HG03520 (cell line): ENCODE measurements around the gene TRANK1.
A peak's percentile ranks its signal among the peaks of the same experiment; 100 is the strongest.
"Not testable (repeated sequence)": the region's sequence is repeated elsewhere in the genome, so short reads cannot be mapped to it uniquely, and the experiment has no call there.

Source experiments
- ATAC-seq: cut with Tn5 transposase; IDR thresholded peaks from one replicate; pipeline ENCODE4 v1.9.1; 2021; ENCODE audit warnings: mild to moderate bottlenecking, moderate library complexity; ENCODE audit not compliant: unreplicated experiment

TRANK1 gene

DNA sequence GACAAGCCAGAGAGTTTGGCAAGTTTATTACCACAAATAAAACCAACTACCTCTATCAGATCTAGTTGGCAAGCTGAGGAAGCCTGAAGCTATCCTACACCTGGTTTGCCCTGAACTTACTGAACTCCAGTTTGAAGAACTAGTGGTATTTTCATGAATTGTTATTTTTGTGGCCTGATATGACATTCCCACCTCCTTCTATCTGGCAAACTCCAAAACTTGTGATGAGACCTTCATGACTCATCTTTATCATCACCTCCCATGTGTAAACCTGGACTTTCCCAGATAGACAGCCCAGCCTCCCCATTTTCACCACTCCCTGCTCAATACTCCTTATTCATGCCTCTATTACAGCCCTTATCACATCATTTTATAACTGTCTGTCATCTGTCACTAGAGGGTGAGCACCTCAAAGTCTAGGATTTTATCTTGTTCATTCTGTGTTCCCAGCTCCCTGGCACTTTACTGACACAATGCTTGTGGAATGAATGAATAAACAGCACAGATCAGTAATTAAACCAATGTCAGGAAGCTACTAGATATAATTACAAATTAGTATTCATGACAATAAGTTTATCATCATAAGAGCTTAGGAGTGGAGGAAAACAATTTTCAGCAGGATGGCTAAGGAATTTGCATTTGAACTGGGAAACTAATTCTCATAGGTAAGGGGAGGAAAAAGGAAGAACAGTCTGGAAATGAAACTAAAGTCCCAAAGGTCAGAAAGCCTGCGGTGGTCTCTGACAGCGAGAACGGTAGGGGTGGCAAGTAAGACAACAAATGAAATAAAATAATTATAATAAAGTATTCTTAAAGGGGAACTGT lies 13.2 kb upstream of the TRANK1 start:
- no peak for ATAC-seq

DNA sequence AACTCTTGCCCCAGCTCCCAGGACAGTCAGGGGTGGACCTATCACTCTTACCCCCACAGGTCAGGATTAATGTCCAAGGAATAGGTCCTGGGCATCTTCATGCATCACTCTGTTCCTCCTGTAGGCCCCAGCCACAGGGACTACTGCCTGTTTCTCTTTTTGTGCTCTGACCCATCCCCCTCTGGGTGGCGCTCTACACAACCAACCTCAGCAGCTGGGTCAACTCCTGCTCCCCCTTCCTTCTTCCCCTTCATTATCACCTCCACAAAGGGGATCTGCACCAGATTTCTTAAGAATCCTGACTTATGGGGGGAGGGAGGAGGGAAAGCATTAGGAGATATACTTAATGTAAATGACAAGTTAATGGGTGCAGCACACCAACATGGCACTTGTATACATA lies 12.2 kb upstream of the TRANK1 start:
- ATAC-seq = no peak

DNA sequence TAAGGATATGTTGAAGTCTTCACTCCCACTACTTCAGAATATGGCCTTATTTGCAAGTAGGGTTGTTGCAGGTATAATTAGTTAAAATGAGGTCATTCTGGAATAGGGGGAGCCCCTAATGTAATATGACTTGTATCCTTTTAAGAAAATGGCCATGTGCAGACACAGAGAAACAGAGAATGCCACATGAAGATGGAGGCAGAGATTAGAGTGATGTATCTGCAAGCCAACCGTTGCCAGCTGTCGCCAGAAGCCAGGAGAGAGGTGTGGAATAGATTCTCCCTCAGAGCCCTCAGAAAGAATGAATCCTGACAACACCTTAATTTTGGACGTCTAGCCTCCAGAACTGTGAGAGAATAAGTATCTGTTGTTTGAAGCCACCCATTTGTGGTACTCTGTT lies 11.3 kb upstream of the TRANK1 start:
- no peak for ATAC-seq

DNA sequence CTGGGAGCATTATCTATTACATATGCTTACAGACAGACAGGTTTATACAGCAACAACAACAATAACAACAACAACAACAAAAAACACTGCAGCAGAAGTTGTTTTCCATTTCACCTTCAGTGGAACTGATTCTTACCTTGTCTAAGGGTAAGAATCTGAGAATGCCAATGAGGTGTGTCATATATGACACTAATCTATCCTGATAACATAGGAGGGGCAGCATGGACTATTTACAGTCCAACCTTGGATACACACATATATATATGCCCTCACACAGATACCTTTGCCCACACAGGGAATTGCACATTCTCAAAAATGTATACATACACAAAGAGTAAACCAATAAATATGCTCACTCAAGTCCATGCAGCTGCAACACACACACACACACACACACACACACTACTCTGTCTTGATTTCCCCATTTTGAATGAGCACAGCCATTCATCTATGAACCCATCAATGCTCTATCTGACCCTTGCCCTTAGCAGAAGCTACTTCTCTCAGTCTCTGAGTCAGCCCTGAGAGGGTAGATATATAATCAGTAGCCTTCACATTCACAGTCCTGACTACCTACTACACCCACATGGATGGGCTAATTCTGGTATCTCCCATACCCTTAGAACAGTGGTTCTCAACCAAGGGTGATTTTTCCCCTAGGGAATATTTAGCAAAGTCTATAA lies 9.7 kb upstream of the TRANK1 start:
- no peak for ATAC-seq

DNA sequence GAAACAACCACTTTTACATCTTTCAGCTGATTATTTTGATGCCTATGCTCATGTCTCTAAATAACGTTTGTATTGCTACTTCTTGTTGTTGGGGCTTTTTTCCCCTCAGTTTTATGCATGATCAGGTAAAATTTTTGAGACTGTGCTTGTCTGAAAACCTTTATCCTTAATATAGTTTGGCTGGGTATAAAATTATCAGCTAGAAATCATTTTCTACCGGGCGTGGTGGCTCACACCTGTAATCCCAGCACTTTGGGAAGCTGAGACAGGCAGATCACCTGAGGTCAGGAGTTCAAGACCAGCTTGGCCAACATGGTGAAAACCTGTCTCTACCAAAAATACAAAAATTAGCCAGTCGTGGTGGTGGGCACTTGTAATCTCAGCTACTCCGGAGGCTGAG lies 3.0 kb upstream of the TRANK1 start:
- not testable (repeated sequence) for ATAC-seq

DNA sequence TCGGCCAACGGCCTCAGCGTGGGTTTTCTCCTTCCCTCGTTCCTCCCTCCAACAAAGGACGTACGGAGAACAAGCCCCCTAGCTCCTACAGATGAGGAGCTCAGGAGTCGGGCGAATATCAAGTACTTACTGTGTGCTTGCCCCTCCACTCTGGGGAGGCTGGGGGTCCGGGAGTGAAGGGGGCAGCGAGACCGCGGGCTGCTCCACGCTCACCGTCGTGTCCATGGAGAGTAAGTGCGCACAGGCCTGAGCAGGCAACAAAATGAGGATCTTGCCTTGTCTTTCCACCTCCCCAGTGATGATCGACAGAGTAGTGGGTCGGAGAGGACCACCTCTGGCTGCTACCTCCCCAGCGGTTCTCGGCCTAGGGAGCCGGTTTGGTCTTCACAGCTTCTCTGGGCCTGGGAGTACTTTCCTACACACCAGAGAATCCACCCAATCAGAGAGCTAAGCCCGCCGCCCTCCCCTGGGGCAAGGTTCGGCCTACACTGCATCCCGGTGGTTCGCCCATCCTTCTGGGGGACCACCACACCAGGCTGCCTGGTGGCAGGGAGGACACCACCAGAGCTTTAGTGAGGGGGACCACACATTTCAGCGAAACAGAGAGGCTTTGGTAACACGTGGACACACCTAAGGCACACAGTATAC lies 603 bp upstream of the TRANK1 start:
- ATAC-seq = no peak

DNA sequence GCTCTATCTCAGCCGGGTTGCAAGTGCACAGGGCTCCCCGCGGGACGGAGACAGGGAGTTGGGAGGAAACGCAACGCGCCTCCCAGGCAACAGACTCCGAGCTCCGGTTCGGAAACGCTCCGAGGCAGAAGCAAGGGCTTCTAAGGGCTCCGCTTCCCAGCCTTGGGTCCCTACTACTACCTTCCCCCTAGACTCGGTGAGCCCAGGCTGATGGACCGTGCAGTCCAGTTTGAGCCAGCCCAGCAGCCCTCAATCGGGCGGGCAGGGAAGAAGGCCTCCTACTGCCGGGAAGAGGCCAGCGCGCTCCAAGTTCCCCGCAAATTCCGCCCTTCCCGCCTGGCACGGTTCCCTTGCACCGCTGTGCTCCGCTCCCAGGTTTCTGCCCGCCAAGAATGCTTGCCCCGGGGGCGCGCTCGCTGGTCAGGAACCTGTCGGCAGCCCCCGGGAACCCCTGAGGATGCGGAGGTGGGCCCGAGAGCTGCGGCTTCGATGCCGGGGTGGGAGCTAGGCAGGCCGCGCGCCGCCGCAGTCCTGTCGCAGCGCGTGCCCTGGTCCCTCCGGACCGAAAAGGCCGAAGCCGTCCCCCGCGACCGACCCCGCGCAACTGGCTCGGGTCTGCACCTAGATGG lies 728 bp downstream of the TRANK1 start:
- peak; percentile 39 for ATAC-seq

DNA sequence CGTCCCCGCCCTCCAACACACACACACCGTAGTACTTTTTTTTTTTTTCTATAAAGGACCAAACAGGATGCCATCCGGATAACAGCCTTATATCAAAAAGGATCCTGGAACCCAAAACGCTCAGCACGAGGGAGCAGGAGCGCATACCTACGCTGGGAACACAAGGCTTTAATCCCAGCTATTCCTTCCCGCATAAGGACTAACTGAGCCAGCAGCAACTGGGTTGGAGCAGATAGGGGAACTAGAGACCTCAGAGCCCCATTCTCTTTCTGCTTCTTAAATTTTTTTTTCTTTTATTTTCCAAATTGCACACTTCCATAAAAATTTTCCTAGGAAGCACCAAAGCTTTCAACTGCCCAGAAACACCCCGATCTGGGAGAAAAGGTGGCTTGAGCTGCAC lies 1.3 kb downstream of the TRANK1 start:
- ATAC-seq = no peak

DNA sequence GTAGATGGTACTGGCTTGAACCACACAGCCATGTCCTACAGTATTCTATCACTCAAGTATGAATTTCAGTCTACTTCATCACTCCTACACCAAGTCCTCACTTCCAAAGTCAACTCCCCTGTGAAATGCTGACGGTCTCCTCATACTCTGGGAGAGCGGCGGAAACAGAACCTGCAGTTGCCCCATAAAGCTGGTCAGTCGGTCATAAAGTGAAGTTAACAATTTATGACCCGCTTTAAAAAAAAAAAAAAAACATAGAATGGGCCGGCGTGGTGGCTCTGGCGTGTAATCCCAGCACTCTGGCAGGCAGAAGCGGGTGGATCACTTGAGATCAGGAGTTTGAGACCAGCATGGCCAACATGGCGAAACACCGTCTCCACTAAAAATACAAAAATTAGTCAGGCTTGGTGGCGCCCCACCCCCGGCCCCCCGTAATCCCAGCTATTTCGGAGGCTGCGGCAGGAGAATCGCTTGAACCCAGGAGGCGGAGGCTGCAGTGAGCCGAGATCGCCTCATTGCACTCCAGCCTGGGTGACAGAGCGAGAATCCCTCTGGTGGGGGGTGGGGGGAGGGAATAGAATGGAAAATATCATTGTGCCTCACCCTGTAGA lies 2.1 kb downstream of the TRANK1 start:
- no peak for ATAC-seq

DNA sequence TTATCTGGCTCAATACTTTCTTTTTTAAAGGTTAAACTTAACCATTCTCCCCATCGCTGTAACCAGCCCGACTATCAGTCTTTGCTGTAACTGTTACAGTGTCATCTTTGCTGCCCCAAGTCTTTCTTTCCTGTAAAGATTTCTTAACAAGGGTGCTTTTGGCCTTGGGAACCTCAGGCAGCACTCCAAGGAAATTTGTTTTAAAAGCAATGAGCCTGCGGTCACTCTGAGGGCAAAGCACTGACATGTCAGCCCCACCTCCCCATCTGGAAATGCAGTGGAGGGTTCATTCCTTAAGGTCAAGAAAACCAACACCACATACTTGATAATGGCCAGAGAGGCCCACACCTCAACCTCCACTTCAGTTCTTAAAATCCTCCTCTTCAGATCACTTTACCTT lies 3.2 kb downstream of the TRANK1 start:
- no peak for ATAC-seq

DNA sequence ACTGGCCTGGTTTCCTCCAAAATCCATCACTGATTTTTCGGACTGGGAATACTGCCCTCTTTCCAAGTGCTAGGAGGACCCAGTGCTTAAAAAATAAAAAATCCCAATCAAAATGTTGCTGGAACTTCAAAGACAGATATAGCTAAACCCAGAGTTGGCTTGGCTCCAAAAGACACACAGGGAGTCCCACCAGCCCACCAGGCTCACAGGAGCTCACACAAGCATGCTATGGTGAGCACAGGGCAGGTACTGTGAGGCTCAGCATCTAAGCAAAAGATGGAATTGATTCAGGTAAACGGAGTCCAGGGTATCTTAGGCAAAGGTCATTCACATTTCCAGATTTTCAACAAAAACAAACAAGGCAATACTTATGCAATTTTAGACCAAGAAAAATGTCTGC lies 3.7 kb downstream of the TRANK1 start:
- no peak for ATAC-seq

DNA sequence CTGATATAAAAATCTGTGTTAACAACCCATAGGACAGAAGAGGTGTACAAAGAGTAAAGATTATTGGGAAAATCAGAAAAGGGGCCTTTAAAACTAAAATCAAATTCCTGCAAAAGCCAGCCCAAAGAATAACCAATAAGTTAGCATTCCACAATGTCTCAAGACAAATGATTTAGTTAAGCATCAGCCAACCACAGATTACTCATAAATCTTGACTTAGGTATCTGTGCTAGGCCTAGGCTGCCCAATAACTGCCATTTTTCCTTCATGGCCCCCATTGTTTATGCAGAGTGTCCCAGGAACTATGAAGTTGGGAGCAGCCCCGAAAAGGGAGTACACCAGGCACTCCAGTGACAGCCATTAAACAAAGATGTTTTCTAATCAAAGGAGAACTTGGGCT lies 7.4 kb downstream of the TRANK1 start:
- no peak for ATAC-seq

DNA sequence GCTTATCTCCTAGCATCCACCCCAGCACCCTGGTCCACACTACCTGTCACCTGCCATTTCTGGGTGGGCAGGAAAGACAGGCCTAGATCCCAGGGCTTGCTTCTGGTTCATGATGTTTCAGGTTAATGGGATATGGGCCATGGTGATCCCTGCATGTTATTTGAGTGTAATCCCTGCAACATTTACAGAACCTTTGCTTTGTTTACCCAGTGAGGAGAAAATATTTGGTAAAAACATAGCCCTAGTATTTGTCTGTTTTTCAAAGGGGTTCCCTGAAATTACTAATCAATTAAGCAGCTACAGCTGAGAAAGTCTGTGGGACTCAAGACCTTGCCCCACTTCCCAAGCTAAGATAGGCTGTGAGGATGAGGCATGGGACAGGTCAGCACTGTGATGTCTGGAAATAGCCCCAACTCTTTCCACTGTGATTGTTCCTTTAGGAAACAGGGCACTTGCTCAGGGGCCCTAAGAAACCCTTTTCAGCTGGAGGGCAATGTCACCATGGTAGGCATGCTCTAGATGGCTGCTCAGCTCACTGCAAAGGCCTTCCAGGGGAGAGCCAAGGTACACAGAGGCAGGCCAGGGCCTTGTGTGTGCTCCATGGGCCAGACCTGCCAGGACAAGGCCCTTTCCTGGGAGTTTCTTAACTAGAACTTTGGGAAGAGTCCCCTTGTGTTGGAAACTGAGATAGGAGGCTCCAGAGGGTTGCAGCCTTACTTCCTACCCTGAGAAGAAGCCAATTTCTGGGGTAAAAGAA lies 11.1 kb downstream of the TRANK1 start:
- ATAC-seq = no peak

DNA sequence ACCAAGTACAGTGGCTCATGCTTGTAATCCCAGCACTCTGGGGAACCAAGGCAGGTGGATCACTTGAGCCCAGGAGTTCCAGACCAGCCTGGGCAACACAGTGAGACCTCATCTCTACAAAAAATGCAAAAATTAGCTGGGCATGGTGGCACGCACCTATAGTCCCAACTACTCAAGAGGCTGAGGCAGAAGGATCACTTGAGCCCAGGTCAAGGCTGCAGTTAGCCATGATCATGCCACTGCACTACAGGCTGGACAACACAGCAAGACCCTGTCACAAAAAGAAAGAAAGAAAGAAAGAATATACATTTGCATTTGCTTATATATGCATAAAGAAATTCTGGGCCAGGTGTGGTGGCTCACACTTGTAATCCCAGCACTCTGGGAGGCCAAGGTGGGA lies 13.4 kb downstream of the TRANK1 start:
- not testable (repeated sequence) for ATAC-seq

DNA sequence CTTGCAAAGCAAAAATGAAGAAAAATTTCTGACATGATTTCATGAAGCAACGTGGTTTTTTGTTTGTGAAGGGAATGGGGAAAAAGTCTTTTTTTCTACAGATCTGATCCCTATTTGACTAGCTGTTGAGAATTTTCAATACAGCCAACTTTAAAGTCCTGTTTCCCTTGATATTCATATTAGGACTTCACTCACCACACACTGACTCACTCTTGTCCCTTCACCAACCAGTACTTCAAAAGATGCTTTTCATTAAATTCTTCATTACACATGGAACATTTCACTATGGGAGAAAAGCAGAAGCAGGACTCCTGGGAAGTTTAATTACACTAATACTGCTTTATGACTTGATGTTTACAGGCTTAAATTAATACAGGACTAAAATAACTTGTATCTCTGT lies 16.6 kb downstream of the TRANK1 start:
- ATAC-seq = no peak

DNA sequence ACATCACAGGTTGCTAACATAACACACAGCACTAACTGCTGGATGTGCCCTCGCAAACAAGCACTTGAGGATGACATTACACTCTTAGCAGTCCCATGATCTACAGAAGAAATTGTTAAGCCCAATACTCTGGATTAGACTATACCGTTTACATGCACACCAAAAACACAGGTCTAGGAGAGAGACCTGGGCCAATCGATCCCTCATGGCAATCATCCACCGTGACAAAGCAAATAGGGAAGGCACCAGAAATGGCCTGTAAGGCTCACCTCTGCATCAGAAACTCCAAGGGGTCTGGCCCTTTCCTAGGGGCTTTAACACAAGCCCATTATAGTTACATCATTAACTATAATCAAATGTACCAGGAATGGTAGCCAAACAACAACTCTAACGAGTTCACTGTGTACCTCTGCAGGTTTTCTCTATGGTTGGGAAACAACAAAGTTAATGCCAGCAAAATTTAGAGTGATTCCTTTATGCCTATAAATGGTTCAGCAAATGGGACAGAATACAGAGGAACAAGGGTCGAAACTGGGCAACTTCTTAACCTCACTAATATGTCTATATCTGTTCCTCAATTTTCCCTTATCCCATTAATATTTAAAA lies 18.5 kb downstream of the TRANK1 start:
- ATAC-seq = no peak

DNA sequence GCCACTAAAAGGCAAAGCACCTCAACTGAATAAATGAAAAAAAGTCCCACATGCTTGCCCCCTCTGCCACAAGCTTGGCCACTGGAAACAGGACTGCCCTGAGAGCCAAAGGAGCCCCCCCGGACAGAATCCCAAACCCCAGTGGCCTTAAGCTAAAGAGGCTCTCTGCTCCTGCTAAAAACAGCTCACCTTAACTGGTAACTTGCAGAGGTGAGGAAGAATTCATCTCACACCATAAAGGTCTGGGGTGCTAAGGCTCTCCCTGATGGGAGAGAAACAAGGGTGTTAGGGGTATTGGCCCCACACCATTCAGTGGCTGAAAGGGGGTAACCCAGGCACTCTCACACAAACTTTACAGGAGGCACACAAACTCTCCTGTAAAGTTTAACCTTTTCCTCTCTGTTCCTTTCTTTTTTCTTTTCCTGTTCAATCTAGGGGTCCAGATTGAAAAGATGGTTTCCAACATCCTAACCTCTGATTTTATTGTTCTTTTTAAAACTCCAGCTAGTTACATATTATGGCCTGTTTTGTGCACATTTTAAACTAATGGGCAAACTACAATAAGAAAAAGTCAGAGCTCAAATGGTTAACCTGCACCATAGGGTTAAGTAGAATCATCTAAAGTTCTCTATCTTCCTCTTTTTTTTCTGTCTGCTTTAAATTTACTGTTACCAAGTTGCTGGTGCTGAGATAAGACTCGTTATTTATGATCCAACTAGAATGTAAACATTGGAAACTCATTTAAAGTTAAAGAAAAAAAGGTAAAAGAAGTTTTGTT lies 19.9 kb downstream of the TRANK1 start:
- ATAC-seq = no peak

DNA sequence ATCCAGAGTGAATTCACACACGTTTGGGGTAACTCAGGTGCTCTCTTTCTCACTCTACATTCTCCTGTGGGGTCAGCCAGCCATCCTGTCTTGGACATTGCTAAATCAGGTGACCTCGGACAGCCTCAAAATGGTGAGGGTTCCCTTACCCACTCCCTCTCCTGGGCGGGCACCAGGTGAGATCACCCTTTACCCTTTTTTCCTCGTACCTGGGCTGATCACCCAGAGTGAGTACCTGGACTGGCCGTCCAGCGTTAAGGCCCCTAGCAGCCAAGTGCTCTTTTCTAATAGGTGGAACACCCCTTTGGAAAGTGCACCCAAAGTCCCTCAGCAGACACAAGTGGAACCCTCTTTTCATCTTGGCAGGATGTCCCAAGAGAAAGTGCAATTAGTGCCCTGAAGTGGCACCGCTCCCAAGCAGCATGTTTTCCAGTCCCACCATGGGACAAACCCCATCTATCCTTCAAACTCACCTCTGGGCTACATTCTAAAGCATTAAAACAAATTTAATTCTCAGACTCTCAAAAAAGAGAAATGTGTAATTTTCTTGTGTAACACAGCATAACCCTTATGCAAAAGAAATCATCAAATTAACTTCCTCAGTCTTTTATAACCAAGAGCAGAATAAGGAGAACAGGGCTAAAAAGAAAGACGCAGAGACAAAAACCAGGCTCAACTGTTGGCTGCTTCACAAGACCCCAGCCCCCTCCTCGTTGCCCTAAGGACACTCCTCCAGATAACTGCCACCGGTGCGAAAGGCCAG lies 20.7 kb downstream of the TRANK1 start:
- no peak for ATAC-seq
